Esophagus muscularis mucosa (tissue), 3 donors: ENCODE data around the gene TEX12.

Source experiments
- CTCF ChIP-seq, 3 experiments: fragments of 200-600 bp in 2 of 3; fragments of 450-650 bp in 1 of 3; sonication (generic) in 2 of 3; IDR thresholded peaks; one replicate each; pipeline ENCODE4 v1.5.1; 2017 to 2019; ENCODE audit warnings: antibody characterized with exemption in 3 of 3, mild to moderate bottlenecking in 2 of 3, moderate library complexity in 1 of 3
- POLR2A ChIP-seq: fragments of 450-650 bp; IDR thresholded peaks from one replicate; pipeline ENCODE4 v1.6.1; 2017; ENCODE audit warnings: antibody characterized with exemption, moderate library complexity, mild to moderate bottlenecking, low read depth

GRCh38 chr11:112210890-112211289, 43.7 kb downstream of the TEX12 start:
- TF ChIP-seq CTCF (IDR thresholded peaks at IDR 0.05) (no peak), POLR2A (no peak)
